ENCODE measurements around the gene MAGI1.
"Not testable (repeated sequence)": the region's sequence is repeated elsewhere in the genome, so short reads cannot be mapped to it uniquely, and the experiment has no call there.

The MAGI1 gene

DNA sequence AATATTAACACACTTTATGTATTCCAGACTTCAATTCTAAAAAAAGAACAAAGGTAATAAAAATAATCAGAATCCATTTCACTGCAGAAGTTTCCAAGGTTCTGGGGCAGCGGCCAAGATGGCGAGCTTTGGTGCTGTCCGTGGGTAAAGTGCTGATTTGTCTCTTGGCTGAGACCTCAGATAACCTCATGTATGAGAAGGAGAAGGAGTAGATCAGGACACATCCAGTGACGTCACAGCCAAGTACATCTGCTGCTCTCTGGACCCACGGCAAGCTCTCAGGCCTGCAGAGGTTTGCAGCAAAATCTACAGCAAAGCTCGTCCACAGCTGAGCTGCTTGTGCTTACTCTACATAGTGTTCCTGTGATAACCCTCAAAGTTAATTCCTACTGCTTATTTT is 165.7 kb downstream of the MAGI1 start:
- DNase-seq (ENCODE audit: low read depth) = no peak

DNA sequence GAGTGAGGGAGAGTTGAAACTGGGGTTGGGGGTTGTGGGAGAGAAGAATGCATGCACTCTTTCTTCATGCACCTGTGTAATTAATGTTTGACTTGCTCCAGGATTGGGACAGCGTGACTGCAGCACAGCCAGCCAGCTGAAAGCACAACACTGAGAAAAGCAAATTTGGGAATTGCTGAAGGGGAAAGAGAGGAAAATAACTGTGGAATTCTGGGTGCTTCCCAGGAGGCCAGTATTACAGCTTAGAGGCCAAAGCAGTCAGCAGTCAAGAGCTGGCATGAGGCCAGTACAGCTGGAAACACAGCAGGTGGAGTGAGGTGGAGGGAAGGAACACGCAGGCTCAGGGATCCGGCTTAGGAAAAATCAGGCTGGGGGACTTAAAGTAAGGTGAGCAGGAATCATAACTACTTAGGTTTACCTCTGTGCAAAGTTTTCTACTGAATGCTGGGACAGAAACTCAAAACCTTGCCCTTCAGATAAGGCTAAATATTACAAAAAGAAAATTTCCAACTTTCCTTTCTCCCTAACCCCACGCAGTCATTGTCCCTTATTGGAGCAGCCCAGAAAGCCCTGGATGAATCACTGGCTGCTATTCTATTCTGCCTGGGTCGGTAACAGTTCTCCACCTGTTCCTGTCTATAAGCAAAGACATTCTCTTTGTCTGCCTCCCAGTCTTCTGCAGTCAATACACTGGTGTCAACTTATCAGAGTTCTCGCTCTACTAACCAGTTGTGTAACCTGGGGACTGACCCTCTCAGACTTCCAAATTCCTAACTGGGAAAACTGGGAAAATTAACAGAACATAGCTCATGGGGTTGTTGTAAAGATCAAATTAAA is 167.2 kb downstream of the MAGI1 start:
- DNase-seq (ENCODE audit: low read depth) = no peak

DNA sequence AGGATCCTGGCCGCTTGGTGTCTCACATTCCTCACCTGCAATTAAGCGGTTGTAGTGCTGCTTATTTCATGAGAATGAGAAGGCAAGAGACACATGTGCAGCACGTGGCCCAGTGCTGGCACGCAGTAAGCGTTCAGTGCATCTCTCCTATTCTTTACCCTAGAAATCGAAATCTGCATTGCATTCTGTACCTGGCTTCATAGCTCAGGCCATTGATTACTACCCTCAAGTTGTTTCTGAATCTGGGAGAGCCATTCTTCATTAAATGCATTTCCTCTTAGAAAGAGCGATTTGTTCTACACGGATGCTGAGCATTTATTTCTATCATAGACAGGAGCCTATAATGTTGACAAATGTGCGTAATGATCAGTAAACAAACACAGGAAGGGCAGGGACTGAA is 168.9 kb downstream of the MAGI1 start:
- no peak for DNase-seq (ENCODE audit: low read depth)

DNA sequence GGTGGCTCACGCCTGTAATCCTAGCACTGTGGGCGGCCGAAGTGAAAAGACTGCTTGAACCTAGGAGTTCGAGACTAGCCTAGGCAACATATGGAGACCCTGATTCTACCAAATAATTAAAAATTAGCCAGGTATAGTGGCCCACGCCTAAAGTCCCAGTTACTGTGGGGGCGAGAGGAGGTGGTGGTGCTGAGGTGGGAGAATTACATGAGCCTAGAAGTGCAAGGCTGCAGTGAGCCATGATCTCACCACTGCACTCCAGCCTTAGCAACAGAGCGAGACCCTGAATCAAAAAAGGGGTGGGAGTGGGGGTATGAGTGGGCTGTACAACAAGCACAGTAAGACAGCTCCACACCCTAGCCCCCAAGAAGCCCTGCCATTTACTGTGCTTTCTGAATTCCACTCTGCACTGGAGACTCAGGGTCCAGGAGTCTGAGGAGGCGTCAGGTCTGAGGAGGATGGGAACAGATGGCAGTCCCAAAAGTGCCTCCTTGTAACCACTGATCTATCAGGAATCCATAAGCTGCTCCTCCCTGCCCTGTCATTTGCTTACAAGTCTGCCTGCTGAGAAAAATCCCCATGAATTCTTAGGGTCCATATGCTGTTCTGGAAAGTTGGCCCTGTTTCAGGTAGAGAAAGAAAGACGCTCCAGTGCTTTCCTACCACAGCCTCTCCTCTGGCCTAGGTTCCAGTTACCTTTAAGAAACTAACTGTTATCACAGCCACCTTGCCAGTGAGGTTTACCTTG is 171.1 kb downstream of the MAGI1 start:
- no peak for DNase-seq (ENCODE audit: low read depth)

DNA sequence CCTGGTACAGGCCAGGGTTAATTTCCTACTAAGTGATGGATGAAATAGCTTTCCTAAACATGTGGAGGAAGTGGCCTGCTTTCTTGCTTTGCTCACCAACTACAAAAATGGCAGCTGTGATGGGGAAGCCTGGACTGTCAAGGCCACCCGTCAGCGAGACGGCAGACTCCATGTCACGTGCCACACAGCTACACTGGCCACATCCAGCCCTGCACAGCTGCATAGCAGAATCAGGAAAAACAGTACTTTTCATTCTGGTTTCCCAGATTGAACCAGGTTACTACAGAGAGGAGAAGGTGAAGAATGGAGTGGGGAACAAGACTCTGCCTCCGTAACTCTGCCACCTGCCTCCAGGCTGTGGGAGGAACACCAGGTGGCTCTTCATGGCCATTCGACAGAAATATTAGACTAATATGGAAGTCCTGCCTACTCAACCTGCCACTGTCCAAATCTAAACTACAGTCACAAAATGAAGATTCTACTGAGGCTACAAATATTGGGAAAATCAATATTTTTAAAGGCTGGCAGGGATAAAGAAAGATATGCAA is 174.3 kb downstream of the MAGI1 start:
- DNase-seq (ENCODE audit: low read depth) = no peak

DNA sequence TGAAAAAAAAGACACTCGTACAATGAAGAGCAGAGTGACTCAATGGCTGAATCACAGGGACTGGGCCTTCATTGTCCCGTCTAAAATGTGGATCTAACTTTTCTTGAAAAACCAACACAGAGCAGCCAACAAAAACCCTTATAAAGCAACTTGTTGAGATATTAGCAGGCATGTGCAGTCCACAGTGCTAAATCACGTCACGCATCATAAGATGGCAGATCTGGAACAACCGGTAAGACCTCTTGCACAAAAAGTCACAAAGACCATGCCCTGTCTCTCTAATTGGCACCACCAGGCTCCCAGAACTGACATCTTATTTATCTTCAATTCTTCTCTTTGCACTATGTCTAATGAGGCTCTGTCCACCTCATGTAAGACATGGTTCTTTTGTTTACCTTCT is 177.0 kb downstream of the MAGI1 start:
- DNase-seq (ENCODE audit: low read depth) = no peak

DNA sequence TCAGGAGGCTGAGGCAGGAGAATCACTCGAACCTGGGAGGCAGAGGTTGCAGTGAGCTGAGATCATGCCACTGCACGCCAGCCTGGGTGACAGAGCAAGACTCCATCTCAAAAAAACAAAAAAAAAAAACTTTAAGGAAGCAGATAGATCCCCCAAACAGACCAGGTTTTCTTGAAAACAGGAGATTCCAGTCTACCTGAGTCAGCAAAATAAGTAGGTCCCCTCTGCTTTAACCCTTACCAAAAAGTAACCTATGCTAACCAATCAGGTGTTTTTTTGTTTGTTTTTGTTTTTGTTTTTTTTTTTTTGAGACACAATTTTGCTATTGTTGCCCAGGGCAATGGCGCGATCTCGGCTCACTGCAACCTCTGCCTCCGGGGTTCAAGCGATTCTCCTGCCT is 179.1 kb downstream of the MAGI1 start:
- not testable (repeated sequence) for DNase-seq (ENCODE audit: low read depth)

DNA sequence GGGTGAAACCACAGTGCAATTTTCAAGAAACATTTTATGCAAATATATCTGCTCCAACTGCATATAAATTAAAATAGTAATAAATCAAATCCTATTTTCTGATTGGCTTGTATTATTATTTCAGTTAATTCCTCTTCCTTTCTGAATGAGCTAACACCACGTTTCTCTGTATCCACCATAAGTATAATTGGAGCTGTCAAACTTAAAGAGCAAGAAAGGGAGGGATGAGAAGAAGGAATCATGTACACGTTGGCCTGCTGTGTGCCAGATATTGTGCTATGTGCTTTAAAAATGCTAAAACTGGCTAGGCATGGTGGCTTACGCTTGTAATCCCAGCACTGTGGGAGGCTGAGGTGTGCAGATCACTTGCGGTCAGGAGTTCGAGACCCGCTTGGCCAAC is 180.0 kb downstream of the MAGI1 start:
- no peak for DNase-seq (ENCODE audit: low read depth)

DNA sequence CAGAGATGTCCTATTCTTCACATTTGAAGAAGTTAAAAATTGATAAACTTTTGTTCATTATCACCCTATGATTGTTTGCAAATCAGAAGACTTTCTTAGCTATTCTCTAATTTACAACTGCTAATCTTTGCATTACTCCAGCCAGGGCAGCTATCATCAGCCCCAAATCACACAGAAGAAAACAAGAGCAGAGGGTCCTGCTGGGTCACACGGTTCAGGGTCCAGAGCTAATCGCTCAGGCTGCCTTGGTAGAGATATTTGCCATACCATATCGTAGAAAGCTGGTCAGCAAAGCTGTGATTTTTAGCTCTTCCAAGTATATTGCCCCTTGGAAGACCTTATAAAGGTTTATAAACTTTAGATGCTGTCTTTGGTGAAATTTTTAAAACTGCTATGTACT is 181.4 kb downstream of the MAGI1 start:
- DNase-seq (ENCODE audit: low read depth) = no peak

DNA sequence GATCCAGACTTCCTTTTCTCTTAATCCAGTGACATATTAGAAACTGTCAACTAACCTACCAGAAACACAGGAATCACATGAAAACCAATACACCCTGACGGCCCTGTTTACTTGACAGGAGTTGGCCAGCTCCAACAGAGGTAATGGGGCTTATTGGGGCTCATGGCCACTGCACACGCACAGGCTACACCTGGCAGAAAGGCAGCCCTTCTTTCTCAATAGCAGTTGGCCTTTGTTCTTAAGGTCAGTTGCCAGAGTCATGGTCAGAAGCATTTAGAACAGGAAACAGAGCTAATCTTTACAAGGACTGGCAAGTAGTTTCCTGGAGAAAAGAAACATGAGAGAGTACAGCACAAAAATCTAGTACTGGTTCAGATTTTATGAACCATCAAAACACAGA is 181.8 kb downstream of the MAGI1 start:
- DNase-seq (ENCODE audit: low read depth) = no peak

DNA sequence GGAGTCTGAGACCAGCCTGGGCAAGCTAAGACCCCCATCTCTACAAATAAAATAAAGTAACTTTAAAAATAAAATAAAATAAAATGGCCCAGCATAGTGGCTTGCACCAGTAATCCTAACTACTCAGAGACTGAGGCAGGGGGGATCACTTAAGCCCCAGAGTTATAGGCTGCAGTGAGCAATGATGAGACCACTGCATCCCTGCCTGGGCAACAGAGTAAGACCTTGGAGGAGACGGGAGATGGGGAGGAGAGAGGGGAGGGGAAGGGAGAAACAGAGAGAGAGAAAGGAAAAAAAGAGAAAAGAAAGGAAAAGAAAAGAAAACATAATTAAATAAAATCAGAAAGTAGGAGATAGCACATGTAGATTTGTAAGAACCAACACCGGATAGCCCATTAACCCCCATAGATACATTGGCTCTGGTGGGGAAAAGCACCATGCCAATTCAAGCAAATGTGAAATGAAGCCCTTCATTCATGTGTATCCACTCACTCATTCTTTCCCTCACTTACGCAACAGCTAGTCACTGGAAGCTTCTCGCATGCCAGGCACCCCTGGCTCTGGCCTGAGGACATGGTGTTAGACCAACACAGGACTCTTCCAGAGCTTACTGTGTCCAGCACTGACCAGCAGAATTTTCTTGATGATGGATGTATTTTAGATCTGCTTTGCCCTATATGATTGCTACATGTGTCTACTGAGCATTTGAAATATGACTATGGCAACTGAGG is 183.2 kb downstream of the MAGI1 start:
- DNase-seq (ENCODE audit: low read depth) = no peak

DNA sequence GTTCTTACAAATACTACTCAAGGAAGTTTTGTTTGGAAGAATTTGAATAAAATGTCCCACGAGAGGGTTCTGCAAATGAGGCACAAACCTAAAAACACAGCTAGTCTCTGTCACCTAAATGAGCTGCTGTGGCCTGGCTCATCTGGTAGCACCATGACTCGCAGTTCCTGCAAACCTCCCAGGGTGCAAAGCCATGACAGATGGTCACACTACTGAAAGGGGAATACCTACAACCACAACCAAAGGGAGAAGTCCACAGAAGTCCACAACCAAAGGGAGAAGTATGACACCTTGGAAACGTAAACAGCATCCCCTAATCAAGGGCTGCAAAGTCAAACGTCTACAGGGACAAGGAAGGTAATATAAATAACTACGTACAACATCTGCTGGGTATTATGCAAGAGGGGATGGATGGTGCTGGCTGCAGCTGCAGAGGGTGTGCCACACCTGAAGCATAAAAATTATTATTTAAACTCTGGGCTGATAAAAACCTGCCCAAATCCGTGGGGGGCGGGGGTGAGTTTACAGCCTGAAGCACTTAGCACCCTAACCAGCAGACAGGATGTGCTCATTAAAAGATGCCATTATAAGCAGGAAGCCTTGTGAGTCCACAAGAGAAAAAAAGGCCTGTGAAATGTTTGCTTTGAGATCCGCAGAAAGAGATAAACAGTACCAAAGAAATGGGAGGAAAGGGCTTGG is 184.0 kb downstream of the MAGI1 start:
- no peak for DNase-seq (ENCODE audit: low read depth)

DNA sequence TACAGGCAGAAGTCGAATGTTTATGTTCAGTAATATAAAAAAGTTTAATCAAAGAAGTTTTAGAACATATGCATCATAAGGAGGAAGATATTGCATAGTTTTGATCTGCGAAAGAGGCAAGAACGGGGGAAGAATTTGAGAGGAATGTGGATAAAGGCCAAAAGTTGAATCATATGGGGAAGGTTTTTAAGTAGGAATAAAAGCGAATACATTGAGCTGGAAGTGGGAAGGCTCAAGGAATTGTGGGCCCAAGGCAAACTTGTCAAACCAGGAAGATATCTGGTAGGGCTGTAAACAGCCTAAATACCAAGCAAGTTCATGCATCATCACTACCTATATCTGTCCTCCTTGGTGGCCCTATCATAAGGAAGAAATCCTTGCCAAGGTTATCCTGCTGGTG is 186.9 kb downstream of the MAGI1 start:
- DNase-seq (ENCODE audit: low read depth) = no peak

DNA sequence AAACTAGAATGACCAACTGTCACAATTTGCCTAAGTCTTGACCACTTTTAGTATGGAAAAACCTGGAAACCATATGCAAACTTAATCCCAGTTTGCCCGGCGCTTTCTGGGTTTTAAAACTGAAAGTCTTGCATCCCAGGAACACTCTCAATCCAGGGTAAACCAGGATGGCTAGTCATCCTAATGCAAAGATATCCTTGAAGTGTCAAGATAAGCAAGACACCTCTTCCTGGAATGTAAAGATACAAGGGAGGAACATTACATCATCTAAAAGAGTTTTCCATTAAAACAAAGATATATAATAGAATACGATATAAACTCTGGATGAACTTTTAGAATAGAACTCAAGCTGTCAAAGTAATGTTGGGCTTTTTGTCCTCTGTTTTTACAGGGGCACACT is 188.5 kb downstream of the MAGI1 start:
- DNase-seq (ENCODE audit: low read depth) = no peak

DNA sequence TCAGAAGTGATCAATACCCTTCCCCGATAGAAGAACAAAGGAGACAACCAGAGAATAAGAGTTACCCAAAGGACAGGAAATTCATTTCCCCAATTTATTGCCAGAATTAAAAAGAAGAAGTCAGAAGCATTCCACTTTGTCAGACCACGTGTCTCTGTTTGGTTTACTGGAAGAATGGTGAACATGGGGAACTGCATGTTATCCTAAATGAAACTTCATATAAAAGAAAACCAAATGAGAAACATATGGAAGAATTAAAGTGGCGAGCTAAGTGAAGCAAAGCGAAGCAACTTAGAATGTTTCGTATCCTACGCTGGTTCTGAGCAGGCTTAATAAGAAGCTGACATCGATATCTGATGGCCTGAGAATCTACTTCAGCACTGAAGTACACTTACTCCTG is 190.7 kb downstream of the MAGI1 start:
- DNase-seq (ENCODE audit: low read depth) = no peak

DNA sequence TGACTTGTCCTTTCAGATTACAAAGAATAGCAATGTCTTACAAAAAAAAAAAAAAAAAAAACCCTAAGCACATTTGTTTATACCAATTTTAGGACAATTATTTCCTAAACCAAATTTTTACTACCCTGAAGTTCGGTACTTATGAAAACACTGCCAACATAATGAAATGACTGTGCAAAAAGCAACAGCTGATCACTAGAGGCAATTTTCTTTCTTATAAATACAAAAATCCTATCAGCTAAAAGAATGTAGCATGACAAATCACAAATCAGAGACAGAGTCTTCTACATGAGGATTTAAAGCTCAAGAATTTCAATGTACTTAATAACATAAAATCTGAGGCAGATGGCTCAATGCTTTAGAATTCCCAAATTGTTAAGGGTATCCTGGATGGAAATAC is 191.8 kb downstream of the MAGI1 start:
- no peak for DNase-seq (ENCODE audit: low read depth)

DNA sequence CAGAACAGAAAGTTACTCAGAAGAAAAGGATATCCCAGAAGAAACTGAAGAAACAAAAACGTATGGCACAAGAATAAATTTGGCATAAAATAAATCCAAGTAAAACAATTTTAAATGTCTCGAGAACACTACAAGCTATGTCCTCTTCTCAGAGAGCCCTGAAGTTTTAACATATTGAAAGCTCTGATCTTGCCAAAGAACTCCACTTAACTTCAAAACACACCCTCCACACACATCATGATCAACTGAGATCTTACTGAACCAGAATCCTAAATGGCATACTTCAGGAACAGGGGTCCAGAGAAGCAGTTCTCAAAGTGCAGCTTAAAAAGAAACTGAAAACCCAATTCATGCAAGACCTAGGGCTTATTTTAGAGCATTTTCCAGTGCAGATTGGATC is 194.3 kb downstream of the MAGI1 start:
- no peak for DNase-seq (ENCODE audit: low read depth)

DNA sequence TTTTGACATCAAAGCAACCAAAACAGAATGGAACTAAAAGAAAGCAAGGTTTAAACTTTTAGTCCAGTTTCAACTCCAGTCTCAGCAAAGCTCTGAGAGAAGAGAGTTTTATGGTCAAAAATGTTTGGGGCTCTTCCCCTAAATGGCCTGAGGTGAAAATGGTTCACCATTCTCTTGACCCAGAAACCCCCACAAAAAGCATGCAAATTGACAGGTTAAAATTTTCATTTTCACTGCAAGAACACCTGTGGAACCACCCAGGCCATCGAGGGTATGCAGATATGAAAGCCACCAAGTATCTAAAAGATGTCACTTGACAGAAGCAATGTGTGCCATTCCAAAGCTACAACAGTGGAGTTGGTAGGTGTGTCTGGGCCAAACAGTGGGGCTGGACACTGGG is 195.0 kb downstream of the MAGI1 start:
- DNase-seq (ENCODE audit: low read depth) = no peak

DNA sequence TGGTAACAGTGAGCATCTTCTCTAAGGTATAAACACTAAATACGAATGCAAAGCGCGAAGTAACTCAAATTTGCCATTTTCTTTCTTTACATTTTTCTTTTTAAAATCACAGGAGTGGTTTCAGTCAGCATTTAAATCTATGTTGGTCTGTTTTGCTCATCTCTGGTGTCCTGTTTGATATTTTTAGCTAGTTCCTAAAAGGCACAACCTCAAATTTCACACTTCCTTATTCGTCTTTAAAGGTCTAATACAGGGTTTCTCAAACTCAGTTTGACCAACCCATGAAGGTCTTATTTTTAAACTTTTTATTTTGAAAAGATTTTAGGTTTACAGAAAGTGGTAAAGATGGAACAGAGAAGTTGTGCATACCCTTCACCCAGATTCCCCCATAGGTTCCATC is 201.1 kb downstream of the MAGI1 start:
- DNase-seq (ENCODE audit: low read depth) = no peak

DNA sequence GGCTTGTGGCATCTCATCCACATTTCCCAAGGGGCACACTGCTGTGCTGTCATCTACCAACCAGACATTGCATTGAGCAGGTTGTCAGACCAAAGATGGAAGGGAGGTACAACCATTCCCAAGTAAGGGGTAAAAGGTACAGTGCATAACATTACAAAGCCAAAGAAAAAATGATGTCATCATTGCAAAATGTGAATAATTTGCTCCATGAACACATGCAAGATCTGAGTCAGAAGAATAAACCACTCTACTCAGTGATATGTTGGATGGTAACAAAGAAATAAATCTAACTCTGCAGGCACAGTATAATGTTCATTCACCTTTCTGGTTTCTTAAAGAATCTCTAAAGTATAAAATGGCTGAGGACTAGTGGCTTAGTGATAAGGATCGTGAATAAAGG is 202.7 kb downstream of the MAGI1 start:
- no peak for DNase-seq (ENCODE audit: low read depth)

DNA sequence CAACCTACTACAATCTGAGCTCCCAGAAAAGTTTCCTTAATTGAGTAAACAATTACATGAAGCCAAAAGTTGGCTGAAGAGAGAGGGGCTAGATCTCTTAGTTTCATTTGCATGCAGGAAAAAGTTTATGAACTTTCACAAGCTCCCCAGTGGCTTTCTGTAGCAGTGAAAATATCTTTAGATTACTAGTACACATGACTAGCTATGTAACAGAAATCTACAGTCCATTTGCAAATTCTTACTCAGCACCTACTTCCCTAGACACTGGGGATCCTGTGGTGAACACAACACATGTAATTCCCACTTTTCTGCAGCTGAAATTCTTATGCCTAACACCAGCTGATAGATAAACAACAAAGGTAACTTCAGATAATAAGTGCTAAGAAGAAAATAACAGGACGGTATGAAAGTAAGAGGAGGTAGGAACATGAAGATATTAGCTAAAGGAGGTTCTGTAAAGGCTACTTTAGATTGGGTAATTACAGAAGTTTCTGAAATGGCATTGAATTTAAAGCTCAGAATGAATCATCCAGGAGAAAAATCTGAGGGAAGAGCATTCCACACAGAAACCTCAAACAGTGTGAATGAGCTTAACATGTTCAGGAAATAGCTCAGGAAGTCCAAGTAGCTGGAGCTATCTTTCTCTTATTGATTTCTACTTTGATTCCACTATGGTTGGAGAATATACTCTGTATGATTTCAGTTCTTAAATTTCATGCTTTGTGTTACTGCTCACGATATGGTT is 204.8 kb downstream of the MAGI1 start:
- DNase-seq (ENCODE audit: low read depth) = no peak

Data from activated T-helper 1 cell treated with Interleukin-2 at 50 U/mL for 16 hours (primary cell).